GM19324 (cell line): Measurements from ENCODE around the gene PTPRZ1.

Source experiments
- ATAC-seq: cut with Tn5 transposase; IDR thresholded peaks from one replicate; pipeline ENCODE4 v1.9.1; 2021; ENCODE audit warnings: mild to moderate bottlenecking, moderate library complexity; ENCODE audit not compliant: unreplicated experiment, low FRiP score

The PTPRZ1 gene

GRCh38 chr7:121945480-121946236, 72.7 kb downstream of the PTPRZ1 start:
- no peak for ATAC-seq

DNA sequence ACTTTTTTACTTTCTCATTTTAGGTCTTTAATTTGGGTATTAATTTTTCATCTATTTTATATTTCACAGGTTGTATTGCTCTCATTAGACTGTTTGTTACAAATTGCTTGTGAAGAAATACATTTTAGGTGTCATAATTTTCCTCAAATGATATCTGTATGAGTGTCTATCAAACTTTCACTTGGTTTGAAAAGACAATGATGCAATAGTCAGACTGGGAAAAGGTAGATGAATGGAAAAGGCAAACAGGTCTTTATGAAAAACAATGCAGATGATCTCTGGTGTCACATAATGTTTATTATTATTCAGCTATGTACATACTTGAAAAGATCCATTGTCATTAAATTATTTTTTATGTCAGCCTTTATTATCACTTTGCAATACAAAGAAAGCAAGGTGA, 80.2 kb downstream of the PTPRZ1 start:
- ATAC-seq = no peak

- no peak for ATAC-seq
Observed at GRCh38 chr7:121953601-121954000, 80.6 kb downstream of the PTPRZ1 start.

- ATAC-seq = no peak
Observed at GRCh38 chr7:121954803-121955202, 81.8 kb downstream of the PTPRZ1 start.

- ATAC-seq = no peak
Observed at GRCh38 chr7:121957626-121958025, 84.7 kb downstream of the PTPRZ1 start.

- no peak for ATAC-seq
Observed at GRCh38 chr7:121960678-121961077, 87.7 kb downstream of the PTPRZ1 start.

DNA sequence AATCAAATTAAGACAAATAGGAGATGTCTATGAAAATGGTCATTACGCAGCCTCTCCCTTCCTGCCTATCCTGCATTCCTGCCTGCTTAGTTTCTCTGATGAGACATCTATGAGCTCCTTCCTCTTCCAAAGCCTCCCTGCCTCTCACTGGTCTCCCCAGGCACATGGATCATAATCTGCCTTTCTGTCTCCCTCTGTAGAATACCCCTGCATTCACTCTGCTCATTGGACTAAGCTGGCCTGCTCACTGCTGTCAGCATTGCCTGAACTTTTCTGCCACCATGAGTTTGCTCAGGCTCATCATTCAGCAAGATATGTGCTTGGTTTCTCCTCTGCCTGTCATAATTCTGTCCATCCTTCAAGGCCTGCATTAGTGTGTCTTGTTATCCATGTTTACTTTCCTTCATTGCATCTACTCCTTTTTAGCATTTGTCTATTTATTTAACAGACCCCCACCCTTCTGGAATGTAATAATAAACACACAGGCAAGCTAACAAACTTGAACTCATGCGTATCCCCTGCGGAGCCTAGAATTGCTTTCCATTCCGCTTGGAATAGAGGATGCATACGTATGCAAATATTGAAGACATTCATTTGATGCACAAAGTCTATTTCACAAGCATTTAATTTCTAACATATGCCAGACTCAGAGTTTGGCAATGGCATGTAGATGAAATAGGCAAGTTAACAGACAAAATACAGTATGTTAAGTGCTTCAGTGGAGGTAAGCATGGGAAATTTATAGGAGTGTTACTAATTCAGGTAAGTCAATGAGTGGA, 88.3 kb downstream of the PTPRZ1 start:
- no peak for ATAC-seq

DNA sequence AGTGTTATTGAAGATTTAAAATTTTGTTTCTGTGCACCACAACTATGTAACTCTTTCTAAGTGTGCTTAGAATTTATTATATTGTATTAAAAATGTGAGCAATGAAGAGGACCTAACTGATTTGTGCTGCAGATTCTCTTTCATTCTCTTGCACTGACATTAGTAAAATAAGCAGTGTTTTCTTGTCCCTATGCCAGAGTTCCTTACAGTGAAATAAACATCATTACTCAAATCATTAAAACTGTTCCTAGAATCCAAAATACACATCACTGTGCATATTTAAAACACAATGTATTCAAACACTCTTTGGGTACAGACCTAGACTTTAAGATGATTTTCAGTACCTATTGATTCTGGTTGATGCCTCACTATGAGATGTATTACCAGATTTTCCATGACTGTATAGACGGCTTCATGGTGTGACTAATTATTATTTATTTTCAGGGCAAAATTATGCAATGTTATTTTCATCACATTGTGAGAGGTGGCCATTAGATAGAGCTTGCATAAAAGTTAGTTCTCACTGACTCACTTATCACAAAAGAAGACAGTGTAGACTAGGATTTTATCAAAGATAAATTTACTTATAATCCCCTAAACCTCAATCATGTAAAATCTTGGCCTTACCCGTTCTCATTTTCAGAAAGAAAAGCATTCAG, 93.4 kb downstream of the PTPRZ1 start:
- no peak for ATAC-seq

- no peak for ATAC-seq
Observed at GRCh38 chr7:121966935-121967332, 94.0 kb downstream of the PTPRZ1 start.

- no peak for ATAC-seq
Observed at GRCh38 chr7:121985476-121986030, 112.6 kb downstream of the PTPRZ1 start.

DNA sequence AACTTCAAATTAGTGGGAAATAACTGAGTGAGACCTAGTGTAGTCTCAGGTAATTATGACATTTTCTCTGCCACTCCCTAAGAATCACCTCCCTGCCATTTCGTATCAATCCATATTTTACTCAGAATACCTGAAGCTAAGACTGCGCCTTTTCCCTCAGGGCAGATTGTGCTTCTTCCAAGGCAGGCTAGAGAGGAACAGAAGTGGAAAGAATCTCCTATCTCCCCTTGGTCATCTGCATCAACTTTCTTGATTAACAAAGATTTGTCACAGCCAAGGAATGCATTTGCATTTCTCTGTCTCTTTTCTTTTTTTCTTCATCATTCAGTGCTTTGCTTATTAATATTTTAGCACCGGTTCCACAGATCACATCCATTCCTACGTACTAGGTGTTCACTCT, 119.1 kb downstream of the PTPRZ1 start:
- ATAC-seq = no peak

- peak; percentile 93 for ATAC-seq
Observed at GRCh38 chr7:121994625-121995410, 121.9 kb downstream of the PTPRZ1 start.

DNA sequence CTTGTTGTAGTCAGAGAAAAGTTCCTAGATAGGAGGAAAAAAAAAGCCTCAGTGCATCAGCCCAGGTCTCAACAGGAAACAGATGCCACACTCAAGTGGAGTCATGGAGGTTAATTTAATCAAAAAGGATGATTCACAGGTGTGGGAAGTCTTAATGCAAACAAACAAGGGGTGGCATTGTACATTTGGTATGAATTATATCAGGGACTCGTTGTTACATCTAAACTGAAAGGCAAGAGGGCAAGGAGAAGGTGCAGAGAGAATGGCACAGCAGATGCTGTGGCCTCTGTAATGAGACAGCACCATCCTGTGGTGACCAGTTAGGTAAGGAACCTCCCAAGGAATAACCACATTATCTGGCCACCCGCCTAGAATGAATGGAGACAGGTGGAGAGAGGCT, 133.7 kb downstream of the PTPRZ1 start:
- ATAC-seq = no peak

DNA sequence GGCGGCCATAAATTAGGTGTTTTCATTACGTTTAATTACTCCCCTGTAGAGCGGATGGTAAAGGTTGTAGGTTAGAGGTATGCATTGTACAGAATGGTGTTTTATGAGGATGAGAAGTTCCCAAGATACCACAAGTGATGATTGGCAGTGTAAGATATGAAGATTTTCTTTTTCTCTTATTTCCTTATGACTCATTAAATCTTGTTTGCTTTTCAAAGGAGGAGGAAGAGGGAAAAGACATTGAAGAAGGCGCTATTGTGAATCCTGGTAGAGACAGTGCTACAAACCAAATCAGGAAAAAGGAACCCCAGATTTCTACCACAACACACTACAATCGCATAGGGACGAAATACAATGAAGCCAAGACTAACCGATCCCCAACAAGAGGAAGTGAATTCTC, 137.2 kb downstream of the PTPRZ1 start:
- ATAC-seq = no peak

DNA sequence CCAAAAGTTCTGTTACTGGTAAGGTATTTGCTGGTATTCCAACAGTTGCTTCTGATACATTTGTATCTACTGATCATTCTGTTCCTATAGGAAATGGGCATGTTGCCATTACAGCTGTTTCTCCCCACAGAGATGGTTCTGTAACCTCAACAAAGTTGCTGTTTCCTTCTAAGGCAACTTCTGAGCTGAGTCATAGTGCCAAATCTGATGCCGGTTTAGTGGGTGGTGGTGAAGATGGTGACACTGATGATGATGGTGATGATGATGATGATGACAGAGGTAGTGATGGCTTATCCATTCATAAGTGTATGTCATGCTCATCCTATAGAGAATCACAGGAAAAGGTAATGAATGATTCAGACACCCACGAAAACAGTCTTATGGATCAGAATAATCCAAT, 140.1 kb downstream of the PTPRZ1 start:
- ATAC-seq = no peak

DNA sequence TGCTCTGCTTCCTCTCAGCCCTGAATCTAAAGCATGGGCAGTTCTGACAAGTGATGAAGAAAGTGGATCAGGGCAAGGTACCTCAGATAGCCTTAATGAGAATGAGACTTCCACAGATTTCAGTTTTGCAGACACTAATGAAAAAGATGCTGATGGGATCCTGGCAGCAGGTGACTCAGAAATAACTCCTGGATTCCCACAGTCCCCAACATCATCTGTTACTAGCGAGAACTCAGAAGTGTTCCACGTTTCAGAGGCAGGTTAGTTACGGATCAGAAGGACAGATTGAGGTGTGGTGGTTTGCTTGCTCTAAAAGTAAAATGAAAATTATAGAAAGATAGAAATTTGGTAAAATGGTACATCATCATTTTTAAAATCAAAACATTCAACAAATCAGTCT, 140.7 kb downstream of the PTPRZ1 start:
- ATAC-seq = no peak

DNA sequence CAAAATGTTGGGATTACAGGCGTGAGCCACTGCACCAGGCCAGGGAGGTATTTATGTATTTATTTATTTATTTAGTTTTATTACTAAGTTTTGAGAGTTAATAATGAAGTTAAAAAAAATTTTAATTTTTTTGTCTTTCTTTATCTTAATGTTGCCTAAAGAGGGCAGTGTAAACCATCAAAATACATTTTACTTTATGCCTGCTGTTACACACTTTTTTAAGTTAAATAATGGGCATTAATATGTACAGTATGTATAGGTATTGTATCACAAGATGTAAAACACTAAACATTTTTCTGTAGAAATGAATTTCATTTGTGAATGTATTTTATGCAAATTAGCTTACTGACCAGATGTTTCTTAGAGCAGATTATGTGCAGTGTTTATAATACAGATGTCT, 141.7 kb downstream of the PTPRZ1 start:
- ATAC-seq = no peak

- ATAC-seq = no peak
Observed at GRCh38 chr7:122018032-122018431, 145.1 kb downstream of the PTPRZ1 start.

DNA sequence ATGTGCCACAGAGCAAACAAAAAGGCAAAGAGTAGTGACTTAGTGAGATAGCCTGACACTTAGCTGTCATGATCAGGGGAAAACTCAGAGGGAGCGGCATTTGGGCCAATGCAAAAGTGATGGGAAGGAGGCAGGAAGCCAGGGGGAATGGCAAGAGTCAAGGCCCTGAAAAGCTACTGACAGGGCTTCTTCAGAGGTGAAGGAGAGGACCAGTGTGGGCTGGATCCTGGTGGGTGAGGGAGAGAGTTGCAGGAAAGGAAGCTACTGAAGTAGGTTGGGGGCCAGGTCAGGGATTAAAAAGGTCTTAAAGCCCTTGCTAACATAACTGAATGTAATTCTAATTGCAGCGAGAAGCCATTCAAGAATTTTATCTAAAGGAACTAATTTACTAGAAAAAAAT, 154.1 kb downstream of the PTPRZ1 start:
- no peak for ATAC-seq

- ATAC-seq = no peak
Observed at GRCh38 chr7:122033641-122034040, 160.7 kb downstream of the PTPRZ1 start.
